ENCODE results near the gene OR6Y1. TPM values are rescaled to one million over a fixed set of nuclear protein-coding genes. Genes with fewer than 3 reads are reported as not detected.

The OR6Y1 gene
- total and polyA plus RNA-seq, 4 donors = not detected

GRCh38 chr1:158579733-158580132, 25.5 kb upstream of the OR6Y1 start, which contains the start of gene OR10X1 (continued):
- no peak for TF ChIP-seq CTCF (IDR thresholded peaks at IDR 0.05; ENCODE audit: low read depth, low read length, missing input control)
- TF ChIP-seq RAD21 (IDR thresholded peaks at IDR 0.05) = no peak
- TF ChIP-seq TAF1 (conservative IDR thresholded peaks at IDR 0.05) = no peak
- no peak for TF ChIP-seq MAX (IDR thresholded peaks at IDR 0.05)
- no peak for TF ChIP-seq ATF3 (IDR thresholded peaks at IDR 0.05)
- no peak for TF ChIP-seq GABPA (IDR thresholded peaks at IDR 0.05 in 1 of 2, conservative IDR thresholded peaks at IDR 0.05 in 1 of 2)
- no peak for TF ChIP-seq YY1 (IDR thresholded peaks at IDR 0.05)

GRCh38 chr1:158577561-158577960, 23.4 kb upstream of the OR6Y1 start:
- DNase-seq (ENCODE audit: low spot score) = no peak
- H3K4me3 ChIP-seq (ENCODE audit: low read depth in 1 of 3, low read length in 3 of 3) = no peak overlapping the region
- no peak for TF ChIP-seq EGR1 (IDR thresholded peaks at IDR 0.05; ENCODE audit: low read depth in 2 of 2)
- H3K27ac ChIP-seq (ENCODE audit: low read depth in 1 of 2, low read length in 2 of 2) = no peak overlapping the region
- H3K9ac ChIP-seq (ENCODE audit: low read depth in 1 of 2, low read length in 2 of 2) = no peak overlapping the region
- H3K4me1 ChIP-seq (ENCODE audit: control insufficient read depth in 4 of 4, insufficient read depth in 4 of 4, low read length in 3 of 4) = no peaks in the 10 kb centered on the region
- no peaks in the 10 kb centered on the region for H3K9me3 ChIP-seq (ENCODE audit: control insufficient read depth in 4 of 4, low read length in 3 of 4)
- H3K36me3 ChIP-seq (ENCODE audit: control insufficient read depth in 4 of 4, insufficient read depth in 3 of 4, low read depth in 1 of 4, low read length in 3 of 4) = no peaks in the 10 kb centered on the region
- 78% methylated on average over 3 of the region's 3 CpGs for WGBS
- H3K27me3 ChIP-seq (ENCODE audit: control insufficient read depth in 4 of 4, insufficient read depth in 4 of 4, low read length in 3 of 4) = peaks cover 0 to 7% (median 0%) of the 10 kb centered on the region in 4 donors

GRCh38 chr1:158572226-158572625, 18.0 kb upstream of the OR6Y1 start:
- no peak overlapping the region for H3K4me3 ChIP-seq (ENCODE audit: low read depth in 1 of 3, low read length in 3 of 3)
- peaks cover 0 to 5% (median 0%) of the 10 kb centered on the region in 4 donors for H3K27me3 ChIP-seq (ENCODE audit: control insufficient read depth in 4 of 4, insufficient read depth in 4 of 4, low read length in 3 of 4)
- no peaks in the 10 kb centered on the region for H3K9me3 ChIP-seq (ENCODE audit: control insufficient read depth in 4 of 4, low read length in 3 of 4)
- 76% methylated on average over 1 of the region's 1 CpG for WGBS
- no peaks in the 10 kb centered on the region for H3K4me1 ChIP-seq (ENCODE audit: control insufficient read depth in 4 of 4, insufficient read depth in 4 of 4, low read length in 3 of 4)
- no peak overlapping the region for H3K9ac ChIP-seq (ENCODE audit: low read depth in 1 of 2, low read length in 2 of 2)
- TF ChIP-seq YY1 (IDR thresholded peaks at IDR 0.05) = no peak
- no peak overlapping the region for H3K27ac ChIP-seq (ENCODE audit: low read depth in 1 of 2, low read length in 2 of 2)
- DNase-seq (ENCODE audit: low spot score) = no peak
- H3K36me3 ChIP-seq (ENCODE audit: control insufficient read depth in 4 of 4, insufficient read depth in 3 of 4, low read depth in 1 of 4, low read length in 3 of 4) = no peaks in the 10 kb centered on the region

- no peaks in the 10 kb centered on the region for H3K9me3 ChIP-seq (ENCODE audit: control insufficient read depth in 4 of 4, low read length in 3 of 4)
- WGBS = 52% methylated on average over 3 of the region's 3 CpGs
- H3K4me3 ChIP-seq (ENCODE audit: low read depth in 1 of 3, low read length in 3 of 3) = no peak within 1 kb of the TSS
- H3K4me1 ChIP-seq (ENCODE audit: control insufficient read depth in 4 of 4, insufficient read depth in 4 of 4, low read length in 3 of 4) = no peaks in the 10 kb centered on the region
- no peak within 1 kb of the TSS for H3K27ac ChIP-seq (ENCODE audit: low read depth in 1 of 2, low read length in 2 of 2)
- H3K36me3 ChIP-seq (ENCODE audit: control insufficient read depth in 4 of 4, insufficient read depth in 3 of 4, low read depth in 1 of 4, low read length in 3 of 4) = no peaks in the 10 kb centered on the region
- peaks cover 0 to 3% (median 0%) of the 10 kb centered on the region in 4 donors for H3K27me3 ChIP-seq (ENCODE audit: control insufficient read depth in 4 of 4, insufficient read depth in 4 of 4, low read length in 3 of 4)
- no peak for TF ChIP-seq CTCF (IDR thresholded peaks at IDR 0.05; ENCODE audit: low read depth, low read length, missing input control)
- TF ChIP-seq RAD21 (IDR thresholded peaks at IDR 0.05) = no peak
- TF ChIP-seq YY1 (IDR thresholded peaks at IDR 0.05) = no peak
- no peak for TF ChIP-seq HNF4G (IDR thresholded peaks at IDR 0.05)
- no peak for TF ChIP-seq GABPA (IDR thresholded peaks at IDR 0.05 in 1 of 2, conservative IDR thresholded peaks at IDR 0.05 in 1 of 2)
- TF ChIP-seq JUND (IDR thresholded peaks at IDR 0.05) = no peak
- no peak for TF ChIP-seq FOXA1 (IDR thresholded peaks at IDR 0.05)
- no peak within 1 kb of the TSS for H3K9ac ChIP-seq (ENCODE audit: low read depth in 1 of 2, low read length in 2 of 2)
- no peak for DNase-seq (ENCODE audit: low spot score)
Observed at GRCh38 chr1:158570480-158570879, 16.3 kb upstream of the OR6Y1 start, which contains the start of gene OR6P1. Gene OR6P1, minus strand, starts transcription at chr1:158570580. Its CDS starts 6,976 bp downstream, at chr1:158563604.

Data from liver (tissue), 9 donors.